Muscle of back (tissue), 11 donors: ENCODE results near the gene WNT5B. TPM values are rescaled to one million over a fixed set of nuclear protein-coding genes. Genes with fewer than 3 reads are reported as not detected.
"Not testable (repeated sequence)": the region's sequence is repeated elsewhere in the genome, so short reads cannot be mapped to it uniquely, and the experiment has no call there.

Experiments
- DNase-seq, 3 donors: peaks; one replicate each; pipeline versions ENCODE4 v3.0.0 to v3.0.0-alpha.2; 2013
- polyA plus RNA-seq, 10 donors: library from polyadenylated mRNA; unstranded; fragments of 120-200 nt; gene quantifications; one replicate each; pipeline ENCODE4 v1.2.1, GENCODE V29; 2013; ENCODE audit not compliant: insufficient read length in 10 of 10

The WNT5B gene
- polyA plus RNA-seq, 10 donors = 15.8 to 33.3 (median 30.3) TPM

DNA sequence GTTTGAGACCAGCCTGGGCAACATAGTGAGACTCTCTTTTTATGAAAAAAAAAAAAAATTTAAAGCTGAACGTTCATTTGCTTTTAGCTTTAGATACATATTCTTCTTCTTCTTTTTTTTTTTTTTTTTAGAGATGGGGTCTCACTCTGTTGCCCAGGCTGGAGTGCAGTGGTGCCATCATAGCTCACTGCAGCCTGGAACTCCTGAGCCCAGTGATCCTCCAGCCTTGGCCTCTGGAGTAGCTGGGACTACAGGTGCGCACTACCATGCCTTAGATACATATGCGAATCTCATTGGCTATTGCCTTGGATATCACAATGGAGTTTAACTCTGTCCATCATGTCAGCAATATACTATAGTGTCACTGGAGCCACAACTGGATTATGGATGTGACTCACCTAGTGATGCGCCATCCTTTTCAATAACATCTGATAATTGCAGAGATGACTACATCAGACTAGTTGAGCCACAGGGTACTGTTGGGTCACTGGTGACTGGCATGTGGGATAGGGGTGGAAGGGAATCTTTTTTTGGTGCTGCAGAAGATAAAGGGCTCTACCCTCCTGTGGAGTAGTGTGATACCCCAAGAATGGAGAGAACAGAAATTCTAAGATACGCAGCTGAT is 59.2 kb downstream of the WNT5B start:
- DNase-seq = no peak

DNA sequence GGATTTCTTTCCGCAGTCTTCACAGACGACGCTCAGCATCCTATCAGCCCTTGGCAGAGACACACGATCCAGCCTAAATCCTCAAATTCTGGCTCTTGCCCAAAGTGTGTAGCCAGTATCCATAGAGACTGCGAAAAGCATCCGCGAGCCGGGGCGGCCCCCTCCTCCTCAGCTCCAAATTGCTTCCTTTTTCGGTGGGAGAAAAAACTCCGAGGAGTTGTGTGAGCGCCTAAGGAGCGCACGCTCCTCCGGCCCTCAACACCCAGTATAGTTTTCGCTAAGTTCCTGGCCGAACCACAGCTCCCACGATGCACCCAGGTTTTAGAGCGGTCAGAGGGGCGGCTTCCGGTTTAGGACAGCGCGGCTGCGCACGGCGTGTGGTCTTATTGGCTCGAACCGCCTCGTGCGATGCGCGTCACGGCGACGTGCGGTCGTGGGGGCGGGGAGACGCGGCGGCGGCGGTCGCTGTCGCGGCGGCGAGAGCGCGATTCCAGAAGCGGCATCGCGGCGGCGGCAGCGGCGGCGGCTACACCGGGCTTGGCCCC is 61.6 kb downstream of the WNT5B start, which contains the start of gene ADIPOR2:
TSS of gene ADIPOR2 (plus strand) at position 493 of the 545 bp plus-strand sequence. CDS start 63,274 bp downstream, outside the sequence.
- peak; percentile 97 to 99 (median 98) for DNase-seq

DNA sequence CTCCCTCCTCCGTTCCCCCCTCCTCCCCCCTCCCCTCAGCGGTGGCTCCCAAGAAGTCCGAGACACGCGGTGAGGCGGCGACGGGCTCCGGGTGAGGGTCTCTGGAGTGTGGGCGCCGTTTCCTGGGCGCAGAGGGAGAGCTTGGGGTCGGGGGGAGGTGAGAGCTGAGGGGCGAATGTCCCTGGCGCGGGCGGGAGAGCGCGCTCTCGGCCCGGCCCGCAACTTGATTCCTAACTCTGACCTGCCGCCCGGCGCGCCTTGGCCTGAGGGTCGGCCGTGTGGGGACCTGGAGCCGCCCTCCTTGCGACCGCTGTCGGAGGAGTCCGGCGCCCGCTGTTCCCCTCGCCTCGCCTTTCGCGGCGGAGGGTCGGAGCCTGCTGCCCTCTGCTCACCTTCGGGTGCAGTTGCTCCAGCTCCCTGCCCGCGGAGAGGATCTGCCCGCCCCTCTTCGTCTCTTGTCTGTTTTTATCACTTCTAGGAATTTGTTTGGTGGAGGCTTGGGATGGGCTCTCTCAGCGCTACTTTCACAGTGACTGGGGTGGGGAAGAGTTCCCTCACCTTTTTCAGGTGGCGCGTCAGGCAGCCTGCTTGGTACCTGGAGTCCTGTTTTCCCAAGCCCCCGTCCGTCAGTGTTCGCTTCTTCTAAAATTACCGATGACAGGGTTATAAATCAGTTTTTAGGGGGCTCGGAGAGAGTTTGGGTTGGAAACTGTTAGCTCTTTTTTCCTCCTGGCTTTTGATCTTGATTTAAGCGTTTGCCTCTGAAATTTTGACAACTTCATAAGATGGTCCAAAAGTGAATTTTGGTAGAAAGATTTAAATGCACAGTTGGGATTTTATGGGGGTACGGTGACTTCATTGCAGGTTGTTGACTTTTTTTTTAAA is 62.3 kb downstream of the WNT5B start:
- DNase-seq = peak in 2 of 3 donors; percentile 61 to 83

DNA sequence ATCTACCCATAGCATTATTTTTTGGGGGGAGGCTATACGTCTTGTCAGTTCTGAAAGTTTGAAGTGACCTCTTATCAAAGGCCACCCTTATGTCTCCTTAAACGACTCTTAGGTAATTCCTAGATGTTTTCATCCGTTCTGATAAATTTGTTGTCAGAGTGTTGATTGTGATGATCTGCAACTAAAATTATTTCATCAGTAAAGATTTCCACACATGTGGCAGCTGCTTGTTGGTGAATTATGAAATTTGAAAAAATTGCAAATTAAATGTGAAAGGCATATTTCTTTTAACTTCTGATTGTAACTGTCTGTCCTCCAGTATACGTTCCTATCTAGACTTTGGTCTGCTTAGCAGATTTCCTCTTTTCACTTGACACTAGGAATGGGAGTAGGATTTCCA is 63.2 kb downstream of the WNT5B start:
- DNase-seq = no peak

DNA sequence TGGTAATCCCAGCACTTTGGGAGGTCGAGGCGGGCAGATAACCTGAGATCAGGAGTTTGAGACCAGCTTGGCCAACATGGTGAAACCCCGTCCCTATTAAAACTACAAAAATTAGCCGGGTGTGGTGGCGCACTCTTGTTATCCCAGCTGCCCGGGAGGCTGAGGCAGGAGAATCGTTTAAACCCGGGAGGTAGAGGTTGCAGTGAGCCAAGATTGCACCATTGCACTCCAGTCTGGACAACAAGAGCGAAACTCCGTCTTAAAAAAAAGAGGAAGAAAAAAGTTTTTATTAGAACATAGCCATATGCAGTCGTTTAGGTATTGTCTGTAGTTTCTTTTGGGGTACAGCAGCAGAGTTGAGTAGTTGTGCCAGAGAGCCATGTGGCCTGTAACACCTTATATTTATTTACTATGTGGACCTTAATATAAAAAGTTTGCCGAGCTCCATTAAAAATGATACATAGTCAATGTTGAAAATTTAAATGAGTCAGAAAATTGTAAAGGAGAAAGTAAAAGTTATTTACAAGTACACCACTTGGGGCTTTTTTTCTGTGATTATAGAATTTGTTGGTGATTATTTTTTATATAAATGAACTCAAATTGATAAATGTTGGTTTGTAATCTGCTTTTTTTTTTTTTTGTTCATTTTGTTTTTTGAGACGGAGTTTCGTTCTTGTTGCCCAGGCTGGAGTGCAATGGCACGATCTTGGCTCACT is 64.0 kb downstream of the WNT5B start:
- DNase-seq = no peak

DNA sequence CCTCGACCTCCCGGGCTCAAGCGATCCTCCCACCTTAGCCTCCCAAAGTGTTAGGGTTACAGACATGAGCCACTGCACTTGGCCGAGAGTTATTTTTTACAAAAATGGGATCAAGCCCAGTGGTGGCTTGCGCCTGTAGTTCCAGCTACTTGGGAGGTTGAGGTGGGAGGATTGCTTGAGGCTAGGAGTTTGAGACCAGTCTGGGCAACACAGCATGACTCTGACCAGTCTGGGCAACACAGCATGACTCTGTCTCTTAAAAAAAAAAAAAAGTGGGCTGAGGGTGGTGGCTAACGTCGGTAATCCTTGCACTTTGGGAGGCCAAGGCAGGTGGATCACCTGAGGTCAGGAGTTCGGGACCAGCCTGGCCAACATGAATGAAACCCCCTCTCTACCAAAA is 66.1 kb downstream of the WNT5B start:
- not testable (repeated sequence) for DNase-seq

DNA sequence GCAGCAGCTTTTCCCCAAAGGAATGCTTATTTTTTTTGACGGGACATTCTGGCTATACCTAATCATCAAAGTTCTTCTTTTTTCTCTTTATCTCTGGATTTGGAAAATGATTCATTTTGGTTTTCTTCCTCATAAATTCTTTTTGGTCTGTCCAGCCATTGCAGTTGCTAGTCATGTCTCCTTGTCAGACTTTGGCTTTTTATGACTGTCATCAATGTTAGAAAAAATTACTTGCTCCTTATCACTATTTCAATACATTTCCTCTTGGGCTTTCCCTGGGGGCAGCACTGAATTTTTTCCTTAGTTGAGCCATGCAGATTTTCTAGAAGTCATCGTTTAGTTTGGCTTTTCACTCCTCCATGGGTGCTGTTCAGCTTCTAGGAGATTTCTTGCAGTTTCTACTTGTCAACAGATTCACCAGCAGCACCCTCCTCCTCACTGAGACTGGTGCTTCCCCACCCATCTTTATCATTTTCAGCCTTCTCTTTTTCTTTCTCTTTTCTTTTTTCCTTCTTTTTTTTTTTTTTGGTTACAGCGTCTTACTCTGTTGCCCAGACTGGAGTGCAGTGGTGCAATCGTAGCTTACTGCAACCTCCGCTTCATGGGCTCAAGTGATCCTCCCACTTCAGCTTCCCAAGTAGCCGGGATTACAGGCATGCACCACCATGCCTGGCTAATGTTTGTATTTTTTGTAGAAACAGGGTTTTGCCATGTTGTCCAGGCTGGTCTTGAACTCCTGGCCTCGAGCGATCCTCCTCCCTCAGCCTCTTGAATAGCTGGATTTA is 67.0 kb downstream of the WNT5B start:
- peak in 1 of 3 donors; percentile 9 for DNase-seq

DNA sequence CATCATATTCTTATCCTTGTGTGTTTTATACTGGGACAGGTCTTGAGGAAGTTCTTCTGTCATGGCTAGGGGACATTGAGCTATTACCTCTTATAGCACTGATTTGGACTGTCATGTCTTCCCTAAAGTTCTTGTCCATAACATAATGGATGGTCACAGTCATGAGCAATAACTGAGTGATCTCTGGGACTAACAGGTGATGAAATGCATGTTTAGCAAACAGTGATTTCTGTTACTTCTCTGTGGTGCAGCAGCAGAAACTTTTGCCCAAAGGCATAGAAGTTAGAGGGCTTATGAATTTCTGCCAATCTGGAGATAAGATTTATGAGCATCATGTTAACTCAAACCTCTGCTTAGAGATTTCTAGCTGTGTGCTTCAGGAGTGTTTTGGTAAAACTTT is 67.8 kb downstream of the WNT5B start:
- DNase-seq = no peak

Other genes with a start within 250 kb of the WNT5B start
- gene FBXL14, start 34.6 kb upstream of the WNT5B start, polyA plus RNA-seq = 1 to 10 TPM; 3.3 to 6.4 (median 4.8) TPM
- gene ADIPOR2, start 61.8 kb downstream of the WNT5B start, polyA plus RNA-seq = 10 to 100 TPM; 23.3 to 29.8 (median 25.5) TPM
- gene LRTM2, start 191.3 kb downstream of the WNT5B start, polyA plus RNA-seq = under 1 TPM in 9 of 10 donors, not detected in 1; 0.08 to 0.63 (median 0.27) TPM